Measurements from ENCODE around the gene TAGLN3.

The TAGLN3 gene

GRCh38 chr3:111981457-111981763 lies 17.3 kb upstream of the TAGLN3 start:
- Histone ChIP-seq H4K8ac (ENCODE audit: low read depth, low read length) (no peak overlapping the region), H3K4ac (ENCODE audit: low read length) (no peak overlapping the region), H3K4me3 (ENCODE audit: low read length in 2 of 2) (peak overlapping the region in 1 of 2 donors; percentile 61), H3K79me1 (ENCODE audit: low read depth, low read length) (no peaks in the 10 kb centered on the region), H2BK12ac (ENCODE audit: low read length) (no peak overlapping the region), H3K9ac (ENCODE audit: low read depth, low read length, poor library complexity) (no peak overlapping the region), H2AK5ac (ENCODE audit: low read depth, low read length) (no peak overlapping the region), H3K4me1 (ENCODE audit: control insufficient read depth in 2 of 2, insufficient read depth in 1 of 2, low read depth in 1 of 2, low read length in 2 of 2) (peaks cover 2 to 17% of the 10 kb centered on the region in 2 donors), H3K18ac (ENCODE audit: low read length) (no peak overlapping the region), H4K91ac (ENCODE audit: low read depth, low read length, poor library complexity) (no peak overlapping the region), H2AFZ (ENCODE audit: low read length) (no peak overlapping the region), H3K23ac (ENCODE audit: low read depth, low read length, poor library complexity) (no peak overlapping the region), H3K9me3 (replicated peaks in 1 of 2; ENCODE audit: control insufficient read depth in 2 of 2, insufficient read depth in 1 of 2, low read depth in 1 of 2, low read length in 2 of 2) (no peaks in the 10 kb centered on the region), H3K14ac (ENCODE audit: low read length) (no peak overlapping the region), H3K27ac (replicated peaks; ENCODE audit: low read length) (no peak overlapping the region), H2BK15ac (ENCODE audit: low read length) (no peak overlapping the region), H2BK5ac (ENCODE audit: low read length) (no peak overlapping the region), H3K27me3 (ENCODE audit: control insufficient read depth in 3 of 3, insufficient read depth in 3 of 3, low read depth in 1 of 3, low read length in 3 of 3) (no peaks in the 10 kb centered on the region), H3K4me2 (ENCODE audit: insufficient read depth, low read length, poor library complexity, severe bottlenecking) (no peak overlapping the region), H3K36me3 (replicated peaks in 1 of 2; ENCODE audit: control insufficient read depth in 2 of 2, insufficient read depth in 2 of 2, low read length in 2 of 2) (peaks cover 0 to 56% of the 10 kb centered on the region in 2 donors), H2BK120ac (ENCODE audit: low read depth, low read length) (no peak overlapping the region)
- no peak for DNase-seq (ENCODE audit: low spot score)
- WGBS, 2 donors (ENCODE audit: extremely low coverage in 2 of 2, insufficient read length in 2 of 2, insufficient replicate concordance in 1 of 2) = no CpG with 5 or more reads among the region's 3 CpGs

DNA sequence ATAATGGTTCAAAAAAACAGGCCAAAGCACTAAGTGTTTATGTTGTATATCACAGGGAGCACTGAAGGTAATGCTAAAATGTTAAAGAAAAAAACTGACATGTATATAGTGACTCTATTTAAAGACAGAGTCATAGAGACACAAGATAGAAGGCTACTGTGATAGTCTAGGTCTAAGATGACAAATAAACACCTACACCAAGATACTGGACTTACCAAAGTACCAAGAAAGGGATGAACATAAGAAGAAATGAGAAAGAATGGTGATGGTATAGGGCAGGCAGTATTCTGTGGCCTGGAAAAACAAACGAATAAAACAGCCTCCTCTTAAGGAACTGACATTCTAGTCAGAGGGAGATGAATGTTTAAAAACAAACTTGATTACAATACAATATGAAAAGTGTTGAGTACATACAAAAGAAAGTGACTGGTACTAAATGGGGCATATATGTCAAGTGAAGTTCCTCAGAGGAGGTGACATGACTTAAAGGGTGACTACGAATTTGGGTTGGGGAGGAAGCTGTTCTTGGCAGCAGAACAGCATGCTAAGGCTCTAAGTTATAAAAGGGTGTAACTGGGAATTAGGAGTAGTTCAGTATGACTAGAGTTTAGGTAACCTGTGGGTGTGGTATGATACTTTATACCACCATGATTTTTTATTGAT lies 14.0 kb upstream of the TAGLN3 start:
- no peak for DNase-seq (ENCODE audit: low spot score)
- no CpG with 5 or more reads among the region's 2 CpGs for WGBS, 2 donors (ENCODE audit: extremely low coverage in 2 of 2, insufficient read length in 2 of 2, insufficient replicate concordance in 1 of 2)

DNA sequence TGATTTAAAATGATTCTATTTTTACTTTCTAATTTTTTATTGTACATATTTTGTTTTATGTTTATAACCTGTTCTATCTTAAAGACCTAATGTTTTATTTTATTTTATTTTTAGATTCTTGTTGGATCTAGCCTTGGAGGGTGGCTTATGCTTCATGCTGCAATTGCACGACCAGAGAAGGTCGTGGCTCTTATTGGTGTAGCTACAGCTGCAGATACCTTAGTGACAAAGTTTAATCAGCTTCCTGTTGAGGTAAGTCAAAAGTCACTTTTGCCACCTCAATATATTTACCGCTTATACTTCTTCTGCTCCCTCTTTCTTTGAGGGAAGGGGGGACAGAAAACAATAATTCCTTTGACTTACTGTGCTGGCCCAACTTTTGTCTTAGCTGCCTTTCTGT lies 11.9 kb upstream of the TAGLN3 start:
- Histone ChIP-seq H3K4me3 (ENCODE audit: low read length in 2 of 2) (no peak overlapping the region), H2AFZ (ENCODE audit: low read length) (no peak overlapping the region), H2AK5ac (ENCODE audit: low read depth, low read length) (no peak overlapping the region), H3K14ac (ENCODE audit: low read length) (no peak overlapping the region), H4K8ac (ENCODE audit: low read depth, low read length) (no peak overlapping the region), H3K36me3 (replicated peaks in 1 of 2; ENCODE audit: control insufficient read depth in 2 of 2, insufficient read depth in 2 of 2, low read length in 2 of 2) (peaks cover 12 to 99% of the 10 kb centered on the region in 2 donors), H2BK120ac (ENCODE audit: low read depth, low read length) (no peak overlapping the region), H3K79me1 (ENCODE audit: low read depth, low read length) (no peaks in the 10 kb centered on the region), H2BK5ac (ENCODE audit: low read length) (no peak overlapping the region), H3K4ac (ENCODE audit: low read length) (no peak overlapping the region), H3K27me3 (ENCODE audit: control insufficient read depth in 3 of 3, insufficient read depth in 3 of 3, low read depth in 1 of 3, low read length in 3 of 3) (no peaks in the 10 kb centered on the region), H3K9ac (ENCODE audit: low read depth, low read length, poor library complexity) (no peak overlapping the region), H3K18ac (ENCODE audit: low read length) (no peak overlapping the region), H3K23ac (ENCODE audit: low read depth, low read length, poor library complexity) (no peak overlapping the region), H3K9me3 (replicated peaks in 1 of 2; ENCODE audit: control insufficient read depth in 2 of 2, insufficient read depth in 1 of 2, low read depth in 1 of 2, low read length in 2 of 2) (peaks cover 0 to 6% of the 10 kb centered on the region in 2 donors), H4K91ac (ENCODE audit: low read depth, low read length, poor library complexity) (no peak overlapping the region), H3K4me1 (ENCODE audit: control insufficient read depth in 2 of 2, insufficient read depth in 1 of 2, low read depth in 1 of 2, low read length in 2 of 2) (peaks cover 0 to 6% of the 10 kb centered on the region in 2 donors), H3K4me2 (ENCODE audit: insufficient read depth, low read length, poor library complexity, severe bottlenecking) (no peak overlapping the region), H2BK15ac (ENCODE audit: low read length) (no peak overlapping the region), H2BK12ac (ENCODE audit: low read length) (no peak overlapping the region), H3K27ac (replicated peaks; ENCODE audit: low read length) (no peak overlapping the region)
- WGBS, 2 donors (ENCODE audit: extremely low coverage in 2 of 2, insufficient read length in 2 of 2, insufficient replicate concordance in 1 of 2) = no CpG with 5 or more reads among the region's 3 CpGs
- no peak for DNase-seq (ENCODE audit: low spot score)

More for the DNA sequence above, 14.0 kb upstream of the TAGLN3 start:
- H2BK15ac ChIP-seq (ENCODE audit: low read length) = no peak overlapping the region
- H2BK120ac ChIP-seq (ENCODE audit: low read depth, low read length) = no peak overlapping the region
- no peak overlapping the region for H4K91ac ChIP-seq (ENCODE audit: low read depth, low read length, poor library complexity)
- no peak overlapping the region for H2AFZ ChIP-seq (ENCODE audit: low read length)
- peaks cover 2 to 15% of the 10 kb centered on the region in 2 donors for H3K4me1 ChIP-seq (ENCODE audit: control insufficient read depth in 2 of 2, insufficient read depth in 1 of 2, low read depth in 1 of 2, low read length in 2 of 2)
- no peak overlapping the region for H2AK5ac ChIP-seq (ENCODE audit: low read depth, low read length)
- H2BK5ac ChIP-seq (ENCODE audit: low read length) = no peak overlapping the region
- no peak overlapping the region for H3K4ac ChIP-seq (ENCODE audit: low read length)
- no peak overlapping the region for H3K4me2 ChIP-seq (ENCODE audit: insufficient read depth, low read length, poor library complexity, severe bottlenecking)
- no peak overlapping the region for H3K27ac ChIP-seq (replicated peaks; ENCODE audit: low read length)
- no peak overlapping the region for H3K14ac ChIP-seq (ENCODE audit: low read length)
- no peak overlapping the region for H4K8ac ChIP-seq (ENCODE audit: low read depth, low read length)
- no peak overlapping the region for H3K18ac ChIP-seq (ENCODE audit: low read length)
- no peak overlapping the region for H3K4me3 ChIP-seq (ENCODE audit: low read length in 2 of 2)
- H3K9me3 ChIP-seq (replicated peaks in 1 of 2; ENCODE audit: control insufficient read depth in 2 of 2, insufficient read depth in 1 of 2, low read depth in 1 of 2, low read length in 2 of 2) = no peaks in the 10 kb centered on the region
- H3K23ac ChIP-seq (ENCODE audit: low read depth, low read length, poor library complexity) = no peak overlapping the region
- H3K9ac ChIP-seq (ENCODE audit: low read depth, low read length, poor library complexity) = no peak overlapping the region
- no peaks in the 10 kb centered on the region for H3K79me1 ChIP-seq (ENCODE audit: low read depth, low read length)
- no peaks in the 10 kb centered on the region for H3K27me3 ChIP-seq (ENCODE audit: control insufficient read depth in 3 of 3, insufficient read depth in 3 of 3, low read depth in 1 of 3, low read length in 3 of 3)
- H2BK12ac ChIP-seq (ENCODE audit: low read length) = no peak overlapping the region
- peaks cover 10 to 90% of the 10 kb centered on the region in 2 donors for H3K36me3 ChIP-seq (replicated peaks in 1 of 2; ENCODE audit: control insufficient read depth in 2 of 2, insufficient read depth in 2 of 2, low read length in 2 of 2)

DNA sequence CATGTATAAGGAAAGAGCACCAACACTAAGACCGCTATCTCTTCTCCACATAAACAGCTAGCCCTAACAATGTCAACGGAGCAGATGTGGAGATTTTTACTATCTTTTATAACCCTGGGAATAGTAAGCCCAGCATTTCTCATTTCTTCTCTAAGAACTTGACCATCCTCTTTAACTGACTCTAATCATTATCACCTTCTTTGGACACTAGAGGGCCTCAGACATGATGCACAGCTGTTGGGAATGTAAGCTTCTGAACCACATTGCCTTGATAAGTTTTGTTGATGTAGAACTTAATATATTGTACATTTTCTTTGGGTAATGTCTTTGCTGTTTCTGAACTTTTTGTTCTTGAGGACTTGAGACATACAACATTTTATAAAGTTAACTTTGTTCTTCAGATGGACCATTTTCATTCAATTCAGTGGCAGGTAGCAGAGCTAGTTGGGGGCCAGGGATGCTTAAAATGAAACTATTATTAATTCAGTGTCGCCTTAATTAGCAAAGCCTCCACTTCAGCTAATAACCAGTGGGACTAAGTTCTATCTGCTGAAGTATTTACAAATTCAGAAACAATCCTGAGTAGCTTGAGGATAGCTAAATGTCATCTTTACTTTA lies 9.6 kb upstream of the TAGLN3 start:
- no peak overlapping the region for H3K14ac ChIP-seq (ENCODE audit: low read length)
- H2AFZ ChIP-seq (ENCODE audit: low read length) = no peak overlapping the region
- H3K4ac ChIP-seq (ENCODE audit: low read length) = no peak overlapping the region
- DNase-seq (ENCODE audit: low spot score) = no peak
- H3K27ac ChIP-seq (replicated peaks; ENCODE audit: low read length) = no peak overlapping the region
- no peak overlapping the region for H2AK5ac ChIP-seq (ENCODE audit: low read depth, low read length)
- H2BK120ac ChIP-seq (ENCODE audit: low read depth, low read length) = no peak overlapping the region
- H3K9me3 ChIP-seq (replicated peaks in 1 of 2; ENCODE audit: control insufficient read depth in 2 of 2, insufficient read depth in 1 of 2, low read depth in 1 of 2, low read length in 2 of 2) = peaks cover 0 to 17% of the 10 kb centered on the region in 2 donors
- H4K8ac ChIP-seq (ENCODE audit: low read depth, low read length) = no peak overlapping the region
- H3K27me3 ChIP-seq (ENCODE audit: control insufficient read depth in 3 of 3, insufficient read depth in 3 of 3, low read depth in 1 of 3, low read length in 3 of 3) = no peaks in the 10 kb centered on the region
- H2BK15ac ChIP-seq (ENCODE audit: low read length) = no peak overlapping the region
- no peak overlapping the region for H3K4me3 ChIP-seq (ENCODE audit: low read length in 2 of 2)
- no peak overlapping the region for H2BK12ac ChIP-seq (ENCODE audit: low read length)
- H3K79me1 ChIP-seq (ENCODE audit: low read depth, low read length) = no peaks in the 10 kb centered on the region
- no CpG with 5 or more reads among the region's 3 CpGs for WGBS, 2 donors (ENCODE audit: extremely low coverage in 2 of 2, insufficient read length in 2 of 2, insufficient replicate concordance in 1 of 2)
- H4K91ac ChIP-seq (ENCODE audit: low read depth, low read length, poor library complexity) = no peak overlapping the region
- H3K36me3 ChIP-seq (replicated peaks in 1 of 2; ENCODE audit: control insufficient read depth in 2 of 2, insufficient read depth in 2 of 2, low read length in 2 of 2) = peaks cover 12 to 93% of the 10 kb centered on the region in 2 donors
- no peak overlapping the region for H3K18ac ChIP-seq (ENCODE audit: low read length)
- H3K4me2 ChIP-seq (ENCODE audit: insufficient read depth, low read length, poor library complexity, severe bottlenecking) = no peak overlapping the region
- no peak overlapping the region for H2BK5ac ChIP-seq (ENCODE audit: low read length)
- H3K9ac ChIP-seq (ENCODE audit: low read depth, low read length, poor library complexity) = no peak overlapping the region
- no peak overlapping the region for H3K23ac ChIP-seq (ENCODE audit: low read depth, low read length, poor library complexity)
- peaks cover 5 to 16% of the 10 kb centered on the region in 2 donors for H3K4me1 ChIP-seq (ENCODE audit: control insufficient read depth in 2 of 2, insufficient read depth in 1 of 2, low read depth in 1 of 2, low read length in 2 of 2)
